IPS-11a (cell line): ENCODE measurements around the gene TCERG1L.
"Not testable (repeated sequence)": the region's sequence is repeated elsewhere in the genome, so short reads cannot be mapped to it uniquely, and the experiment has no call there.

ENCODE experiments used
- H3K4me3 ChIP-seq: one replicate; pipeline ENCODE4 v1.5.1; 2013; ENCODE audit warnings: low read depth, low read length, control low read depth

TCERG1L gene

DNA sequence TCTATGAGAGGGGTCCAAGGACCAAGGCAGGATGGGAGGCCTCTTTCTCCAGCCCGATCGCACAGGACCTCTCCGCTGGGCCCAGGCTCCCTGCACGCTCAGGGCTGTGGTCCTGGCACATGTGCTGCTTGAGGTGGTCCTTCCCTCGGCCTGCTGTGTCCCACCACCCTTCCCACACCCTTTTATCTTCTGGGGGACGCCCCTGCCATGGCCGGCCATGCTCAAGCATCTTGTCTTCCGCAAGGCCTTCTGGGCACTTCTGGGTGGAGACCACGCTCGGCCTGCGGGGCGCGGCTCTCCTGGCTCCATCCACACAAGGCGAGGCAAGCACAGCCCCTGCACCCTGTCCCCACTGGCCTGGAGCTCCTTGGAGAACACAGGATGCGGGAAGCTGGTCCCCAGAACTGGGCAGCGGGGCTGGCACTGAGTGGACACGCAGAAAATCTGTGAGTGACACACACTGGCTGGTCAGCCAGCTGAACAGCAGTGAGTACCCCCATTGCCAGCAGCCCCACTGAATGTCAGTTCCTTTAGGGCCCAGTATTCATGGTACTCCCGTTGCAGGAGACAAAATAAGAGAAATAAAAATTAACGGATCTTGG, 115.9 kb downstream of the TCERG1L start:
- H3K4me3 ChIP-seq = no peak overlapping the region

DNA sequence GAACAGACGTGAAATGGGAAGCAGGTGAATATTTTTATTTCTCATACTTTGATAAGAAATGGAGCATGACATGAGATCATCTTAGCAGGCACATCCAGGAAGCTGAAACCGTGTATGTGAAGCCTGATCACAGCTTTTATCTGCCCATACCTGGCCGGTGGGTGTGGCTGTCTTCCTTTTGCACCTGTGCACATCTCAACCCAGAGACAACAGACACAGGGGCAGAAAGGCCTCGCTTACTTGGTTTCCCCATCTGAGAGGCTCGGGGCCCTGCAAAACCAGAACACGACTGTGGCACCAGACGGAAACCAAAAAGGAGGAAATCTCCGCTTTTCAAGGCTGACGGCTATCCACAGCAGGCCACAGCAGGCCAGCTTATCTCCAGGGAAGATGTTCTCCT, 116.4 kb downstream of the TCERG1L start:
- H3K4me3 ChIP-seq = no peak overlapping the region

DNA sequence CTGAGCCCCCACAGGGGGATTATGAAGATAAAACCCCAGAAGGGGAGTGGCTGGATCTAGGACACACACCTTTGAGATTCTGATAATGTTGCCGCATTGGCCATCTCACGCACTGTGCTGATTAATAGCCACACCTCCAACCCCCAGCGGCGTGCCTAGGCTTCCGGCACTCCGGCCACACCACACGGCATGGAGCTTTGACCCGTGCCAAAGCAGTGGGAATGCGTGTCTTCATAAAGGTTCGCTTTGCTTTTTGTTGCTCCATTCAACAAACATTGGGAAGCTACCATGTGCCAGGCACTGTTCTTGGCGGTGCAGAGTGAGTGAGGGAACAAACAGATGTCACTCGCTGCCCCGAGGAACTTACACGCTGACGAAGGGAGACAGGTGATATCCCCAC, 117.6 kb downstream of the TCERG1L start:
- H3K4me3 ChIP-seq = no peak overlapping the region

DNA sequence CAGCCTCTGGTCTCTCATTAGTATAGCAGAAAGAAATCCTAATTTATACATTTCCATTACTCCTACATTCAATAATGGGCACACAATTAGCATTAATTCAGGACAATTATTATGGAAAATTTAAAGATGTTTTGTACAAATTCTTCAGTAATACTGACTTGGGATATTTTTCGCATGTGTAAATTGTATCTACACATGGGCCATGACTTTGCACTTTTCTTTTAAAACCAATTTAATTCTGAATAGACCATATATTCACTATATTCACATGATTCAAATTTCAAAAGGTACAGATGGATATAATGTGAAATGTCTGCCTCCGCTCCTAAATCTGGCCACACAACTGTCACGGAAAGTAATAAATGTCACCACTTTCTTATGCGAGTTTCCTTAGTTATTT, 123.0 kb downstream of the TCERG1L start:
- no peak overlapping the region for H3K4me3 ChIP-seq

DNA sequence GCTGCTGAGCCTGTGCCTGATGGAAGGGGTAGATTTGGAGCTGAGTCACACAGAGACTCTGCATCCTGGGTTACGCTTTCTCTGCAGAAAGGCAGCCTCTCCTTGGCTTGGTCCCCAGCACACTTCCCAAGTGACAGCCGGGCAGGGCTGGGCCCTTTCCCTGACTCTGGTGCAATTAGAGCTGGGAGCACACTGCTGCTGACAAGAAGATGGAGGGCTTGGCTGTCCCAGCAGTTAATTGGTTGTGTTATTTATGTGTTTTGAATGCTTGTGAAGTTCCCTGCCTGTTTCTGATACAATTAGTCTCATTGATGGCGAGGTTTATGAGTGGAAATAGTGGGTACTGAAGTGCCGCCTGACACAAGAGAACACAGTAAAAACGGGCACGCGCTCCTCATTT, 123.6 kb downstream of the TCERG1L start:
- H3K4me3 ChIP-seq = no peak overlapping the region

DNA sequence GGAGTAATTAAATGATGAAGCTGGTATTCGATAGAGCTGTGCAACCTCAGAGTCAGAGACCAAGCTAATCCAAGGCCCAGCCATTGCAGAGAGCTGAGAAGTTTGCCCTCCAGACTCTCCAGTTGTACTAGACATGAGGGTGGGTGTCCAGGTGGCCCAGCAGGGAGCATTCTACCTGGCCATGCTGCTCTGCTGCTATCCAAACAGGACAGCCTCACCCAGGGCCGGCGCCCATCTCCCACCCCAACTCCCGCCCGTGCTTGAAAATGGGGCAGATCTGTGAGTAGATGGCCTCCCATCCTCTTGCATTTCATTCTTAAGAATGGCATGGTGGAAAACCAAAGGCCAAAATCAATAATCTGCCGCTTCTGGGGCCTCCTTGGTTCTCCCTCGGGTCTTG, 124.2 kb downstream of the TCERG1L start:
- H3K4me3 ChIP-seq = no peak overlapping the region

DNA sequence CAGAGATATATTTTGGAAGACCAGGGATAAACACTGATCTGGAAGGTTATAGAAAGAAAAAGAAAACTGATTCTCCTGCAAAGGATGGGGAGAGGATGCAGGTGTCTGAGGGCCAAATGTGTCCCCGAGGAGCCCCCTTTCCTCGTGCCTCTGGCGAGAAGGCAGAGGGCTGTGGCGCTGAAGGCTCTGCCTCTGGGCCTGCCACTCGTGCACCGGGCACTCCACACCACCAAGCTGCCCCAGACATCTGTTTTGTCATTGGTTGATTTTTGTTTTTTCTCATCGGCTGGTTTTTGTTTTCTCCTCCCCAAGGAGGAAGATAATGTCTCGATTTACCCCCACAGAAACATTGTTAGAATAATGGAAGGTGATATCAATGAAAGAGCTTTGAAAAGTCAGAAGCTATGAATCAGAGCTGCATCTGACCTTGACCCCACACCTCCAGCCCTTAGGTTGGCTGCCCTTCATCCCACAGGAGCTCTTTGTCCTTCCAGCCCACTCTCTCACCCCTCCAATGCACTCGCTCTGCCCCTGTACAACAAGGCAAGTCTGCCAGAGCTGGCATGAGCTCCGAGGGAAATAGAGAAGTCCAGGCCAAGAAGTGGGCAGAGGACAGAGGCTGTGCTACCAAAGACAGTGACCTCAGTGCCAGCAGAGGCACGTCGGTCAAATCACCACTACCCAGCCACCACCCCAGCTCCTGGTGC, 124.8 kb downstream of the TCERG1L start:
- H3K4me3 ChIP-seq = no peak overlapping the region

DNA sequence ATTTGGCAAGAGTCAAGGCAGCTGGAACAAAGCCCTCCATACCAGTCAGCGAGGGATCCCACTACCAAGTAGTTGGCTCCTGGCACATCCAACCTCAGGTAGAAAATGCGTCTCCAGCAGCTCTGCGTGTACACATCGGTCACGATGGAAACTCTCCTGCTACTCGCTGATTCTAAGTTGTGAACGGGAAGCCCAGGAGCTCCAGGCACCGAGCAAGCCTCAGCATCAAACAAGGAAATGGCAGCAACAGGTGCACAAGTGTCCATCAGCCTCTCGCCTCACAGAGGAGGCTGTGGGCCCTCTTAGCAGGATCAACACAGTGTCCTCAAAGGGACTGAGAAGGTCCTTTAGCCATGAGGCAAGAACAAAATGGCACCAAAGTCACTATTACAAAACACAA, 127.0 kb downstream of the TCERG1L start:
- H3K4me3 ChIP-seq = no peak overlapping the region

DNA sequence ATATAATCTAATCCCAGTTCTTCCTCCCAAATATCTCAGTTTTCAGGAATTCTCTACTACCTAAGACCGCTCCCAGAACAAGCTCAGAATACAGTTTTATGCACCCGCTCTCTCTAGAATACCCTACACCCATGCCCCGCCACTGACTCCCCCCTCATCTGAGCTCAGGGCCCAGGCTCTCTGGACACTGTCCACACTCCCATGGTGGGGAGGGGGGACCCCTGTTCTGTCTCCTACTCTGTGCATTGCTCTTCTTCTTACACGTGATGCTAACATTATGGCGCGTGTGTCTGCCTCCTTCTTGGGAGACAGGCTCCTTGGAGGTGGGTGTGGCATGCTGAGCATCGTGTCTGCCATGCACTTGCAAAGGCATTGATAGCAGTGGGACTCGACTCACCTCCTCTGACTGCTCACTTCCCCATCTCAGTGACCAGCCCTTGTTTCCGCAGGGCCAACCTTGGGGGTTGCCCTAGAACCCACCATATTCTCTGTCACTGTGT, 127.9 kb downstream of the TCERG1L start:
- no peak overlapping the region for H3K4me3 ChIP-seq

DNA sequence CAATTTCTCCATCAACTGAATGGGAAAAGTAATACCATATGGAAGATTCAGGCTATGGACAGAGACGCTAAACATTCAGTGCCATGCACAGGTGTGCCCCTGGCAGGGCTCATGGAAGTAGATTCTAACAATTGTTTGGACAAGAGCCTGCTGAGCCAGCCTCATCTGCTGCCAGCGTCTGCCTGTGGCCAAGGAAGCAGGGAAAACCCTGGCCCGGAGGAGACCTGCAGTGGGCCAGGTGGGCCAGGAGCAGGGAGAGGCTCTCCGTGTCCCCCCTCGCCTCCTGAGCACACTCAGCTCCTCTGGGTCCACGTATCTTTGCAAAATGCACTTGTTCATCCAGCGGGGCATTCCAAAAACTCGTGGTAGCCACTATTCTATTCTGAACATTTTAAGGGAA, 130.1 kb downstream of the TCERG1L start:
- H3K4me3 ChIP-seq = no peak overlapping the region

DNA sequence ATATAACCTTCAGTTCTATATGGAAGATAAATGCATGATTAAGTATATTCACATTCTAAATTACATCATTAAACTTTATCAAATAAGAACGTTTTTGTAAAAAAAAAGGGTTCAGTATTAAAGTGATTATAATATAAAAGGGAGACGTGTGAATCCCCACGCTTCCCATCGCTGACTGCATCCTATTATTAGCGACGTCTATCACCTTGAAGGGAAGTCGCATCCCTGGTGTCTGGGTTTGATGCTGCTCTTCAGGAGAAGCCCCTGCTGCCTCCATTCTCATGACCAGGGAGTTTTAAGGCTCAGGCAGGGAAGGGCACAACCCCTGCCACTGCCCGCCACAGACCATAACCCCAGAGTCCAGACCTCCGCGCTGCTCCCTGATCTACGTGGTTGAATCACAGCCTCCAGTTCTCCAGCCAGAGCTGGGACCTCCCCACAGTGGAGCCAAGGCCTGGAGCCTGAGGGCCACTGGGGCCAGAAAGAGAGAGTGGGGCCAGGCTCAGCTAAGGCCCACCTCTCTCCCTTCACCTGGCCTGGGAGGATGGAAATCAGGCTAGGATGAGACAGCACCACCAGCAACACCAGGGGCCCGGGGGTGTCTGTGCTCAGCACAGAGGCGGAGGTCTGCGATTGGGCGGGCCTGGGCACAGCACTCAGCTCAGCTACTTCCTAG, 130.6 kb downstream of the TCERG1L start:
- H3K4me3 ChIP-seq = no peak overlapping the region

DNA sequence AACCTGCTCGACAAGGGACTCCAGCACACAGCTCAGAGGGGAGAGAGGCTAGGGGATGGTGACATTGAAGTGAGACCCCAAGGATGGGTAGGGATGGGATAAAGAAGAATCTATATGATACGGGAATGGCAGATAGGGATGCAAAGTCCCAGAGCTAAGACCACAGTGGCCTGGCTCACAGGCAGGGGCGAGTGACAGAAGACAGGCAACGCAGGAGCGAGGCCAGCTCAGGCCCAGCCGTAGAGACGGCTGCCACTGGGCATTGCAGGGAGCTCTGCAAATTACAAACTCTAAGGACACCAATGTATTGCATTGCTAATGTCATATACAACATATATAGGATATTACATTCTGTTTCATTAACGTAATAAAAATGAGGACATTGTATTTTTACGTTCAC, 131.4 kb downstream of the TCERG1L start:
- H3K4me3 ChIP-seq = no peak overlapping the region

DNA sequence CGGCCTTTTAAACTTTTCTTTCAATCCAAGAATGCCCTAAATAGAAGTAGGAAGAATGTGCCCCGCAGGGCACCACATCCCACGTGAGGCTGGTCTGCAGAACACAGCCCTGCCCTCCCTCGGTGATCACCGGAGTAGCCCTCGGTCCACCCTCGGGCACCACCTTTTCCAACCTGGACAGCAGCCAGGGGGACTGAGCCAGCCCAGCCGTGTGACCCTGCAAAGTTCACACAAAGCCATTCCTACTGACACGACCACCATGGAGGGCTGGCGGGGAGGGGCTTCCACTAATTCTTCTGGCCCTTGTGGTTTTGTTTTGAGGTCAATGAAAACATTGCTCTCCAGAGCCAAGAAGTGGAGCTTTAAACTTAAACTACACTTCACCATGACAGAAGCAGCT, 132.2 kb downstream of the TCERG1L start:
- H3K4me3 ChIP-seq = no peak overlapping the region

DNA sequence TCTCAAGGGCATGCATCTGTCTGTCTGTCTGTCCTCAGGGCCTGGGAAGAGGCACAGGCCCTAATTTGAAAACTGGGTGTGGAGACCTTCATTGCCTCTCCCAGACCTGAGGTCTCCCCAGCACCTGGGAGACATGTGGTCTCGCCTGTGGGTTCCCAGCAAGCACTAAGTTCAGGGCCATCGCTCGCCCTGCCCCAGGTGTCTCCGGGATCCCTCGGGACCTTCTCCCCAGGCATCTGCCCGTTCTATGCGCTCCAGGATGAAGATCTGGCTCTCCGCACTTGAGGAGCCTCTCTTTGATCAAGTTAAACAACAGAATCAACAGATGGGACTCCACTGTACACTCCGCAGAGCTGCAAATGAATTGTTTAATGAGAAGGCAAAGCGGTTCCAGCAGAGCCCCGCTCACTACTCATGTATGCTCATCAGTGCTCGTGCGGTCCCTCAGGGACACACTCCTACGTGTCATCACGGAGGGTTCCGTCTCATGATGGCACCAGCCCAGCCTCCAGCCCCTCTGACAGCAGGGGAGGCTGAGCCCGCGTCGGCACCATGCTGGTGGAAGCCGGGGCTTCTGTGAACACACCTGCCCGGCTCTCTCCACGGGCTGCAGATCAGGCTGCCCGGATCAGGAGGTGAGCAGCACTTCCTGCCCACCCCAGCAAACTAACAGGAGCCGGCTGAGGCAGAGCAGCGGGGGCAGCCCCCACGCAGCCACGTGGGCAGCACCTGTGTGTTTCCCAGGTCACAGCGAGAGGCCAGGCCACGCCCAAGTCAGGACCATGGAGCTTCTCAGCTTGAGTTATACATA, 132.8 kb downstream of the TCERG1L start:
- H3K4me3 ChIP-seq = no peak overlapping the region

DNA sequence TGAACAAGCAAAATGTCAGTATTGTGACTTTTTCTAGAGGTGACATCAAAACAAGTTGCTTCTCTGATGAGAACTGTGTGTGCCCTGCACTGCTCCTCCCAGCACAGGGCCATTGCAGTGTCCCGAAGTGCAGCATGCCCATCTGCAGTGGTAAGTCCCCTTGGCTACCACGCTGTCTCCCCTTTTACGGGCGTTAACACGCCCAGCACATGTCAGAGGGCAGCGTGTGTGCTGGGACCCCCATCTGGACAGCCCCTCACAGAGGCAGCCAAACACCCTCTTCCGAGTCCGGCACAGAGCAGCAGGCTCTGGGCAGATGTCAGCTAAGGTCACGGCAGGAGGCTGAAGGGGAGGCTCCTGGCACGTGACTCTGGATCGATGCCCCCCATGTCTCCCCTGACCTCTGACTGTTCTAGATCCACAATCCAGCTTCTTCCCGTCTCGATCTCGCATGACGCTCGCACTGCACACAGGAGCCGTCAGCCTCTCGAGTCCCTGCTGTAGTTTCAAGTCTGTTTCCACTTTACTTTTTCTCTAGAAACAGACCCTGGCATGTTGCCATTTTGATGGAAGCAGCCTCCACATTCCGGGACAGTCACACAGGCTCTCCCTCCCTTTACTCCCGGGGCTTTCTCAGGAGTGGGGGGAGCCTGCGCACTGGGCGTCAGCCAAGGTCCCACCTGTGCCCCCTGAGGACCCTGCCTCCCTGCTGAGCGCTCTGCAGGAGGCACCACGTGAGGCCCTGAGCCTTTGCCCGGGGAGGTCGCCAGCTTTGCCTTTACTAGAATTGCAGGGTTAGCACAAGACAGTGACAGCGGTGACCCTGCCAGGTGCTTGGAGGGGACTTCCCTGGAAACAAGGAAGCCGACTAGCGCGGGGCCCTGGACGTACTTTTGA, 133.8 kb downstream of the TCERG1L start:
- no peak overlapping the region for H3K4me3 ChIP-seq

DNA sequence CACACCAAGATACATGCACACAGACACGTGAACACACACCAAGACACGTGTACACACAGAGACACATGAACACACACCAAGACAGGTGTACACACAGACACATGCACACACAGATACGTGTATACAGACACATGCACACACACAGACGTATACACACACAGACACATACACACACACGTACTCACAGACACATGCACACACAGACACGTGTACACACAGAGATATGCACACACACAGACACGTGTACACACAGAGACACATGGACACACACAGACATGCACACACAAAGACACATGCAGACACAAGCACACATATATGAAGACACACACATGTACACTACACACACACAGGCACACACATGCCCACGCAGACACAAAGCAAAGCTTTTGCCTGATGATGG, 134.6 kb downstream of the TCERG1L start:
- H3K4me3 ChIP-seq = no peak overlapping the region

DNA sequence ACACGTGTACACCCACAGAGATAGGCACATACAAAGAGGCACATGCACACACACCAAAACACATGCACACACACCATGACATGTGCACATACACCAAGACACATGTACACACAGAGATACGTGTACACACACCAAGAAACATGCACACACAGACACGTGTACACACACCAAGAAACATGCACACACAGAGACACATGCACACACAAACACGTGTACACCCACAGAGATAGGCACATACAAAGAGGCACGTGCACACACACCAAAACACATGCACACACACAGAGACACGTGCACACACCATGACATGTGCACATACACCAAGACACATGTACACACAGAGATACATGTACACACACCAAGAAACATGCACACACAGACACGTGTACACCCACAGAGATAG, 135.2 kb downstream of the TCERG1L start:
- not testable (repeated sequence) for H3K4me3 ChIP-seq

DNA sequence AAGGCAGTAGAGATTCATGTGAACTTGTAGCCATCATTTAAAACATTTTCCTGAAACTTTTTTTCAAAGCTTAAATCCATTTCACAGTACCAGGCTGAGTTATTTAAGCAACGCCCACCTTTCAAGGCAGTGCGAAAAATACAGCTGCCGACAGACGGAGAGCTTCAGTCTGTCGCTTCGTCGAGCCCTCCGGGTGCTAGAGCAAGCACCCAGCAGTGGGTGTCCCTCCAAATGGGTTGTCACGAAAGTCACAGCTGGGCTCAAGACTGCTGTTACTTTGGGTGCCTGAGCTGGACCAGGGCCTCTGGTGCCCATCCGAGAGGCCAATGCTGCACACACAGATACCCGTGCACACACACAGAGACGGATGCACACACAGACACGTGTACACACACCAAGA, 135.6 kb downstream of the TCERG1L start:
- no peak overlapping the region for H3K4me3 ChIP-seq

DNA sequence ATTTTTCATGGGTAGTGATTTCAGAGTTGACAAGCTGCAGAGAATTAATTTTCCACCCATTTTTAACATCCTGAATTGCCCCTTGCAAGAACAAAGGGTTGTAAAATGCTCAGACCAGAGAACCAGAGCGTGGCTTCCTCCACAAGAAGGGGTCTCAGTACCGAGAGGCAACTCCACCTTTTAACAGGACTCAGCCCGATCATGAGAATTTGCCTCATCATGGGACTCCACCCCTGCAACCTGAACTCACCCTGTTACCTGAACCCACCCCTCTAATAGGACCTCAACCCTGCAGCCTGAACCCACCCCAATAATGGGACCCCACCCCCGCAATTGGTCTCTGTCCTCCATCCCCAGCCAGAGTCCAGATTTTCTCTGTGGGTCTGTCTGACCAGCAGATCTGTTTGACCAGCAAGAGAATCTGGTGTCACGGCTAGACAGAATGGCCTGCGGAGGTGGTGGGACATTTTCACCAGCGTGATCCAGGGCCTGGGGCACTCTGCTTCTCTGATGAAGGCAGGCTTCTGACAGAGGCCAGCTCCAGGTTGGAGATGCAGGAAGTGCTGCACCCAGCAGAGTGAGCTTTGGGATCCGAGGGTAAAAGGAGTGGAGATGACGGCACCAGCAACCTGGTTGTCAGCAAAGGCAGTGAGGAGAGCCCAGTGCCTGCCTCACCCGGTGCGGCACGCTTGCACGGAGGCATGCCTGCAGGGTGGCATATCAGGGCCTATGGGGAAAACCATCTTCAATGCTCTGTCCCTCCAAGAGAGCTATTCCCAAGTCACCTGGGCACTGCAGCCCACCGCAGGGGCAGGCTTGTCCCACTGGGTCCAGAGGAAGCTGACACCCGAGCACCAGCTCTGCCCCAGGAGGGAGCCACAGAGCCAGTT, 136.6 kb downstream of the TCERG1L start:
- H3K4me3 ChIP-seq = no peak overlapping the region

DNA sequence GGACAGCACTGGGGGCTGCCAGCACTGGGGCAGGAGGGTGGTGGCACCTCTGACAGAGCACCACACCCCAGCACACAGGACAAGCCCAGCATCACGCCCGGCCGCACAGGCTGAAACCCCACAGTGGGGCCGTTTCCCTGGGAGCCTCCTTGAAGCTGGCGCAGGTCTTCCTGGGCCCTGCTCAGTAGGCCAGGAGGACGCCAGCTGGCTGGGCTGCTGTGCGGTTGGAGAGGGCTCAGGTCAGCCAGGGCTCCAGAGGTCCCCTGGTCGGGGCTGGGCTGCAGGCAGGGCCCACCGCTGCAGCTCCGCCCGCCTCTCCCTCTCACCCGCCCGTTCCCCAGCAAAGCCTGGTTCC, 137.3 kb downstream of the TCERG1L start:
- no peak overlapping the region for H3K4me3 ChIP-seq
